ENCODE data around the gene CDH10.

The CDH10 gene

GRCh38 chr5:24538346-24538745, 106.4 kb downstream of the CDH10 start:
- no peak for DNase-seq (ENCODE audit: low read depth)
- no peak for TF ChIP-seq CTCF (IDR thresholded peaks at IDR 0.05; ENCODE audit: control insufficient read depth, insufficient read depth, low read depth, low read length, missing control alignments)
- no peak overlapping the region for H3K4me3 ChIP-seq (ENCODE audit: control insufficient read depth, low read depth, low read length)

GRCh38 chr5:24535646-24536045, 109.1 kb downstream of the CDH10 start:
- no peak for DNase-seq (ENCODE audit: low read depth)
- H3K4me3 ChIP-seq (ENCODE audit: control insufficient read depth, low read depth, low read length): no peak overlapping the region
- no peak for TF ChIP-seq CTCF (IDR thresholded peaks at IDR 0.05; ENCODE audit: control insufficient read depth, insufficient read depth, low read depth, low read length, missing control alignments)

GRCh38 chr5:24530906-24531305, 113.9 kb downstream of the CDH10 start:
- H3K4me3 ChIP-seq (ENCODE audit: control insufficient read depth, low read depth, low read length): no peak overlapping the region
- DNase-seq (ENCODE audit: low read depth): no peak
- no peak for TF ChIP-seq CTCF (IDR thresholded peaks at IDR 0.05; ENCODE audit: control insufficient read depth, insufficient read depth, low read depth, low read length, missing control alignments)

GRCh38 chr5:24525414-24525813, 119.4 kb downstream of the CDH10 start:
- no peak overlapping the region for H3K4me3 ChIP-seq (ENCODE audit: control insufficient read depth, low read depth, low read length)
- no peak for DNase-seq (ENCODE audit: low read depth)

GRCh38 chr5:24512423-24512822, 132.4 kb downstream of the CDH10 start:
- H3K4me3 ChIP-seq (ENCODE audit: control insufficient read depth, low read depth, low read length): no peak overlapping the region
- DNase-seq (ENCODE audit: low read depth): no peak
- TF ChIP-seq CTCF (IDR thresholded peaks at IDR 0.05; ENCODE audit: control insufficient read depth, insufficient read depth, low read depth, low read length, missing control alignments): no peak

More at GRCh38 chr5:24525414-24525813, 119.4 kb downstream of the CDH10 start:
- TF ChIP-seq CTCF (IDR thresholded peaks at IDR 0.05; ENCODE audit: control insufficient read depth, insufficient read depth, low read depth, low read length, missing control alignments): no peak

GRCh38 chr5:24510523-24510988, 134.2 kb downstream of the CDH10 start:
- TF ChIP-seq CTCF (IDR thresholded peaks at IDR 0.05; ENCODE audit: control insufficient read depth, insufficient read depth, low read depth, low read length, missing control alignments): no peak
- no peak overlapping the region for H3K4me3 ChIP-seq (ENCODE audit: control insufficient read depth, low read depth, low read length)
- no peak for DNase-seq (ENCODE audit: low read depth)

GRCh38 chr5:24509943-24510342, 134.8 kb downstream of the CDH10 start:
- no peak overlapping the region for H3K4me3 ChIP-seq (ENCODE audit: control insufficient read depth, low read depth, low read length)
- no peak for DNase-seq (ENCODE audit: low read depth)
- TF ChIP-seq CTCF (IDR thresholded peaks at IDR 0.05; ENCODE audit: control insufficient read depth, insufficient read depth, low read depth, low read length, missing control alignments): no peak
